CD4-positive, alpha-beta T cell treated with Interleukin-2 at 100 ng/mL for 4 hours (primary cell): Measurements from ENCODE around the gene SLCO3A1.

Experiments
- DNase-seq: peaks from one replicate; pipeline ENCODE4 v3.0.0-alpha.2; 2020; ENCODE audit warnings: low spot score

The SLCO3A1 gene

DNA sequence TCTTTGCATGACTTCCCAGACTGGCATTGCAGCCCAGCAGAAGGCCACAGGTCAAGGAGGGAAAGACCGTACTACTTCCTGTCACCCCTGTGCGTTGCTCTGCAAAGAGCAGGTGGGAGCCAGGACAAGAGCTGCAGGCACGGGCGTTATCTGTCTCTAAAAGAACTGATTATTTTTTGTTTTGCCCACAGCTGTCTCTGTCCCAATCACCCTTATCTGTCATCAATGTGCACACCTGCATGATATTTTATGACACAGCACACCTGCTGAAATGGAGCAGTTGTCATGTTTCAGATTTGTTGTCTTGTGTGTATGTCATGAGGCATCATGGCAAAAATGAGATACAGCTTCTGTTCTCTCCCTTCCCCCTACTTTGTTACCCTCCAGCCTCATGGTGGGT lies 58.8 kb downstream of the SLCO3A1 start:
- DNase-seq: no peak

DNA sequence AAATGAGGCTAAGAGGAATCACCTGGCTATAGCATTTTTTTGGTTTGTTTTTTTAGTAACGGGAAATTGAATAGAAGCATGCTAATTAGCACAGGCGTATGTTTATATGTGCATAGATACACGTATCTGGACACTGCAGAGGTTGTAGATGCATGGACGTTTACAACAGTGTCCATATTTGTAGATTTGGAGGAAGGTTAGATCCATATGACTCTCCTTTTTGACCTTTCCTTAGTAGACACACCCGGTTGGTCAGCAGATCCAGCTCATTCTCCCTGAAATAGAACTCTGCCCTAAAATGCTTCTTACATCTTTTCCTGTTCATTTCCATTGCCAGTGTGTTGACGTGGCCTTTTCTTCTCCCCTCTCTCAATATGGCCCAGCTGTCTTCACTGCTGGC lies 60.1 kb downstream of the SLCO3A1 start:
- DNase-seq: no peak

GRCh38 chr15:91915576-91915975 lies 62.1 kb downstream of the SLCO3A1 start:
- no peak for DNase-seq

DNA sequence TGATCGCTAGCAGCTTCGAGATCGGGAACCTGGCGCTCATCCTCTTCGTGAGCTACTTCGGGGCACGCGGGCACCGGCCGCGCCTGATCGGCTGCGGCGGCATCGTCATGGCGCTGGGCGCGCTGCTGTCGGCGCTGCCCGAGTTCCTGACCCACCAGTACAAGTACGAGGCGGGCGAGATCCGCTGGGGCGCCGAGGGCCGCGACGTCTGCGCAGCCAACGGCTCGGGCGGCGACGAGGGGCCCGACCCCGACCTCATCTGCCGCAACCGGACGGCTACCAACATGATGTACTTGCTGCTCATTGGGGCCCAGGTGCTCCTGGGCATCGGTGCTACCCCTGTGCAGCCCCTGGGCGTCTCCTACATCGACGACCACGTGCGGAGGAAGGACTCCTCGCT lies 62.5 kb downstream of the SLCO3A1 start:
- DNase-seq: no peak

GRCh38 chr15:91917686-91918360 lies 64.3 kb downstream of the SLCO3A1 start:
- no peak for DNase-seq

GRCh38 chr15:91919014-91919534 lies 65.6 kb downstream of the SLCO3A1 start:
- no peak for DNase-seq

DNA sequence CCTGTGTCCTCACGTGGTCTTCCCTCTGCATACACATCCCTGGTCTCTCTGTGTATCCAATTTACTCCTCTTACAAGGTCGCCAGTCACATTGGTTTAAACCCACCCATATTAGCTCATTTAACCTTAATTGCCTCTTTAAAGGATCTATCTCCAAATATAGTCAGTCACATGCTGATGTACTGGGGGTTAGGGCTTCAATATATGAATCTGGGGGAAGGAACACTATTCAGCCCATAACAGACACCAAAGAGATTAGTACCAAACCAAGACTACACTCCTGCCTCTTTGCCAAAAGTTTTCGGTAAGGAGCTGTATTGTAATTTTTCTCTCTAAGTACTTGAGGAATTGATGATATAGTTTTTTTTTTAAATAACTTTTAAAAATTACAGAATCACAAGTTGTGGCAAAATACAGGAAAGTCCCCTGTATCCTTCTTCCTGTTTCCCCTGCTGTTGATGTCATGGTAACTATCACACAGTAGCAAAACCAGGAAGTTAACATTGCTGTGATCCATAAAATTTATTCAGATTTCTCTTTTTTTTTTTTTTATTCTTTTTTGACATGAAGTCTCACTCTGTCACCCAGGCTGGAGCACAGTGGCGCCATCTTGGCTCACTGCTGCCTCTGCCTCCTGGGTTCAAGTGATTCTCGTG lies 67.8 kb downstream of the SLCO3A1 start:
- DNase-seq: peak; percentile 37

DNA sequence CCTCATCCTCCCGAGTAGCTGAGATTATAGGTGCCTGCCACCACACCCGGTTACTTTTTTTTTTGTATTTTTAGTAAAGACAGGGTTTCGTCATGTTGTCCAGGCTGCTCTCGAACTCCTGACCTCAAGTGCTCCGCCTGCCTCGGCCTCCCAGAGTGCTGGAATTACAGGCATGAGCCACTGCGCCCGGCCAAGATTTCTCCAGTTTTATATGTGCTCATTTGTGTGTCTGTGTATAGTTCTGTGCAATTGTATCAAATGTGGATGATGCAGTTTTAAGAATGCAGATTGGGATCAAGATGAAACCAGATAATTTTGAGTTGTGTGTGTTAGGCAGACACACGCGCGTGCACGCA lies 68.3 kb downstream of the SLCO3A1 start:
- DNase-seq: no peak

DNA sequence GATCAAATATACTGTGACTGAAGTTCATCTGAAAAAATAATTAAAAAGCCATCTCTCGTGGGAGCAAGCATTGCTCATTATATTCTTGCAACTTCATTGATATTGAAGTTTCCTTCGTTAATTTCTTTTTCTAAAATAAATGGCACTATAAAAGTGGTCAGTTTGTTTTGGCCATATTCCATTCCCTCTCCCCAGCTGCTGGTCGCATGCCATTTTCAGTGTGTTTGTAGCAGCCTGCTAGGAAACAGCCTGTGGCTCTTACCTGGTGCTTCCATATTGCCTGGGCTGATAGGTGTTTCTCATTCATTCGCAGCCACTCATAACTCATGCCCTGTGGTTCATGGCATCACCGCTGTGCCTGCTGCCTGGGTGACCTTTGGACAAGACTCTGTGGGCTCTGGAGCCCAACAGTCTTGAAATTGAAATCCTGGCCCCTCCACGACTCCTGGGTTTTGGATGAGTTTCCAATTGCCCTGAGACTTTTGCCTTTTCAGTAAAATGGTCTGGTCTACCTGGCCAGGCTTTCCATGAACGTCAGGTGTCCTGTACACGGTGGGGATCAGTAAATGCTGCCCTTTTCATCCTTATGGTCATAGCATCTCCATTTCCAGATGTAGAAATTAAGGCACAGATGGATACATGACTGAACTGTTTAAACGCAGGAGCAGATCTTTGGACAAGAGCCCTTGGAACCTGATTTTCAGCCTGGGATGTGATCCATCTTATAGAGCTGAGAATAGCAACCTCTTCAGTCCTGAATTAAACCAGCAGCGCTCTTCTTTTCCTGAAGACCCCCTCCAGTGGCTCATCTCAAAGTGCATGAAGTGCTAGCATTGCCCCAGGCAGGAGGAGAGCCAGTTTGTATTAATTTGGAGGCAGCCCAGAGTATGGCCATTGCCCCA lies 69.4 kb downstream of the SLCO3A1 start:
- no peak for DNase-seq

DNA sequence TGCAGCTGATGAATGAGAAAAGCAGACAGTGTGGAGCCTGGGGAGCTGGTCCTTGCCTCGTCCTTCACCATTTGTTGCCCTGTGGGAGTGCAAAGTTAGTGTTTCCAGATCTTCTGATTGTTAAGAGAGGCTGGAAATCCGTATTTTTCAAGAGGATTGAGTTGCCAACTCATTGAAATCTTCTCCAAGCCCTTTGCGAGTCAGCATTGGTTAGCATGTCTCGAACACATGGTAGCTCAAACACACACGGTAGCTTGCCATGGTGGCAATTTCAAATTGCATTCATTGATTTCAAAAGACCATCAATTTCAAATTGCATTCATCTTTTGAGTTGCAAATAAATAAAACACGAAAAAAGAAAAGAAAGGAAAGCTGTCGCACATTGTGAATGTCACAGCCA lies 70.7 kb downstream of the SLCO3A1 start:
- no peak for DNase-seq

DNA sequence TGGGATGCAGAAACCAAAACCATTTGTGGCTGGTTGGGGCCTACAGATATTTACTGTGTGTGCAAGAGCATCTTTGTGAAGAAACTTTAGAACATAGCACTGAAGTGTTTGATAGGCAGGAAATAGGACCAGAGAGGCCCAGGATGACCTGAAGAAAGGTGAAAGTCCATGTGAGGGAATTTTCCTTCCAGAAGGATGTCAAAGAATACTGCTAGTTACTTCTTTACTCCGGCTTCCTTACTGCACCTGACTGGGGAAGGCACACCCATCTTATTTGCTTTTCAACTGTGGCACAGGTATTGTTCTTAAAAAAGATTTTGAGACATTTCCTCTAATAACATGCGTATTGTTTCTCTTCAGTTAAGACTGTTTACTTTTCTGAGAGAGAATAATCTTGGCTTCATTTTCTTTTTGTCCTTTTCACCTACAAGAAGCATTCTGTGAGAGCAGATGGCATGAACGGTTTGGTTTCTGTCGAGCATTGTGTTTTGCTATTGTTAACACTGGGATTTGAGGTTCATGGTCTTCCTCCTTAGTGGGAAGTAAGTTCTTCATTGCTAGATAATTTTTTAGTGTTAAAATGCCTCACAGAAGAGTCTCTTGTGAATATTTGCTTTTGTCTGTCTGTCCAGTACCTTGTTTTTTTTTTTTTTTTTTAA lies 71.5 kb downstream of the SLCO3A1 start:
- no peak for DNase-seq

DNA sequence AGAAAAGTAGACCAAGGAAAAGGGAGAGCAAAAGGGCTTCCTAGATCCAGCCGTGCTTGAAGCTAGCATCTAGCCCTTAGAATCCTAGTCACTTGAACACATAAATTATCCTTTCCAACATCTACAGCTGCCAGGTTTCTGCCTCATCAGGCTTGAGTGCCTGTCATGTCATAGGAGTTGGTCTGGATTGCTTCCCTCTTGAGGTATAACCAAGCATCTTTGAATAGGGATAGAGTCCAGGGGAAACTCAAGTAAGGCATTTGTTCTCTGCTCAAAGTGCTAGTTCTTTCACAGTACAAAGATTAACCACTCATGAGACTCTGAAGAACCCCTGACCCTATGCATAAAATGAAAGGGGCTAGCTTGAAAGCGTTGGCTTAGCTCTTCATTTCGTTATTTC lies 72.3 kb downstream of the SLCO3A1 start:
- DNase-seq: no peak

DNA sequence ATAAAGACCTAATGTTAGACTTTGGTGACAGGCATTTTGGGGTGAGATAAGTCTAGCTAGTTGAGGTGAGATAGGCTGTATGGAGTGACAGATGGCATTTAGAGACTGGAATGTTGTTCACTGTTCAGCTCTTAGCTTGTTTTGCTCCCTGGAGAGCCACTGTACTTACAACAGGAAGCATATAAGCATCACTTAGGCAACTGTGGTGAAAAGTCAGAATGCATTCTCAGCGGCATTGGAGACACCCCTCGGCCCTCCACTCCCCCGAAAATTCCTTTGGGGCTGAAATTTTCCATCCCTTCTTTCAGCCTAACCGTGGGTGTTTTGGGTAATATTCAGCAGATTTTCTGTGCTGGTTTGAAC lies 73.4 kb downstream of the SLCO3A1 start:
- no peak for DNase-seq

DNA sequence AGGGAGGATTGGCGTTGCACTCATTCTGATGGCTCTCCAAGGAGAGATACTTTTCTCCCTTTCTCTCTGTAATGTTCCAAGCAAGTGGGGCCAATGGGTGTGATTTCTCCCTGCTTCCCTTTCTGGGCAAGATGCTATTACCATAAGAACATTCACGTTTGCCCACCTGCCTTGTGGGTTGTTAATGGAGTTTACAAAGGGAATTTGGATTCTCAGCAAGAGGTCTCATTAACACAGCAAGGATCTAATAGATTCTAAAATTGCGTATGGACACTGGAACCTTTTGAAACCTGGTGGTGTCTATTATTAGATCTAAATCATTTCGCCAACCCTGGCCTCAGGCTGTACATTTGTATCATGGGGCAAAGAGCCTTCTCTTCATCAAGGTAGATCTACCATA lies 74.1 kb downstream of the SLCO3A1 start:
- no peak for DNase-seq

GRCh38 chr15:91928675-91929074 lies 75.2 kb downstream of the SLCO3A1 start:
- no peak for DNase-seq

GRCh38 chr15:91929509-91929908 lies 76.0 kb downstream of the SLCO3A1 start:
- no peak for DNase-seq

- DNase-seq: no peak
Observed at GRCh38 chr15:91930092-91930491, 76.6 kb downstream of the SLCO3A1 start.

DNA sequence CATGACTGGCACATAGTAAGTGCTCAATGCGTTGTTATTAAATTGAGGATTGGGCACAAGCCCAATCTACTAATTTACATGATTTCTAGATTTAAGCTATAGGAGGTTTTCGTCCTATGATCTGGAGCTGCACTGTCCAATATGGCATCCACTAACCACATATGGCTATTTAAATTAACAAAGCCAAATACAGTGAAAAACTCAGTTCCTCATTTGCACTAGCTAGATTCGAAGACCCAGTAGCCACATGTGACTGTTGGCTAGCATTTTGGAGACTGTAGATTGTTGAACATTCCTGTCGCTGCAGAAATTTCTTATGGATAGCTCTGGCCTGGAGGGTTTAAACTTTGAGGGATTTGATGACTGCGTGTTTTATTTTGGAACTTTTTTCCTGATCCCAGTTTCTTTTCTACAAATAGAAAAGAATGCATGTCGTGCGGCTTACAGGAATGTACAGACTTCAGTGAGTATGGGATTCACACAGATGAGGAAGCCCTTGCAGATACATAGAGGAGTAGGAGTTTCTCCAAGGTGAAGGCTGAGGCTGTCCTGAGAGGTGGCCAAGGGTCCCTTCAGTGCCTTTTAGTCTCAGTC lies 82.8 kb downstream of the SLCO3A1 start:
- DNase-seq: no peak

DNA sequence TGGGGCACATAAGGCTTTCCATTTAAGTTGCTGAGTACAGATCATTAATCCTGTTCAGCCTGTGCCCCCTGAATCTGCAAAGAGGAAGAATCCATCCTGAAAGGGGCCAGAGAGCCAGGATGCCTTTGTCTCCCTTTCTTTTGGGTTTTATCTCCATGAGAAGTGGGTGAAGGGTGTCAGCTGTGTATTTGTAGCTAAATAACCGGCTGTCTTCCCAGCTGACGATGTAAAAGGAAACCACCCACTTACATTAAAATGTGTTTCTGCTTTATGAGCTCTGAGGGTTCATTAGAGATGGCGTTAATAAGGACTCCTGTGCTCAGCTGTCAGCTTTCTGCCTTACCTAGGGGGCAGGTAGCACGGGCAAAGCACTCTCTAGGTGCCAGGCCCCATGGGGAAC lies 83.4 kb downstream of the SLCO3A1 start:
- no peak for DNase-seq

DNA sequence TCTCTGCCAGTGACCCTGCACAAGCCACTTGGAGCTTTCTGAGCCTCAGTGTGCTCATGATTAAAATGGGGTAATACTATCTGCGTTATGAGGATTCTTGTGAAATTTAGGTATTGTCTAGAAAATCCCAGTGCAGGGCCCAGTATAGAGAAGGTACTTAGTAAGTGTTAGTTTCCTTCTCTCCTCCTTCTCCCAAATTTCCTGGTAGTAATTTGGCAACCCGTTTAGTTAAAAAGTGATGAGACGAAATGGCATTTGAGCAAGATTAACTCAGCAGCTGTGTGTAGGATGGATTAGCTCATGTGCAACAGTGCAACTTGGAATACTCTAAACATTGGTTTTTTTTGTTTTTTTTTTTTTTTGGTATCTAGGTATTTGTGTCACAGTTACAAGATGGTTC lies 84.6 kb downstream of the SLCO3A1 start:
- DNase-seq: no peak

GRCh38 chr15:91939403-91939831 lies 85.9 kb downstream of the SLCO3A1 start:
- no peak for DNase-seq
